HFFc6 (cell line): Measurements from ENCODE around the gene BBOX1. TPM values are rescaled to one million over a fixed set of nuclear protein-coding genes. Genes with fewer than 3 reads are reported as not detected.

Experiments used
- DNase-seq: peaks from one replicate; pipeline ENCODE4 v3.0.0-alpha.2; 2018
- H3K27ac Mint-ChIP-seq: 2 replicates; pipeline ENCODE4 v1.8.0; 2020; ENCODE audit warnings: mild to moderate bottlenecking, mixed read lengths
- H3K27me3 Mint-ChIP-seq: 2 replicates; pipeline ENCODE4 v1.8.0; 2021; ENCODE audit warnings: mild to moderate bottlenecking, moderate library complexity, mixed read lengths; ENCODE audit not compliant: insufficient read depth
- H3K36me3 Mint-ChIP-seq: 2 replicates; pipeline ENCODE4 v1.8.0; 2021; ENCODE audit warnings: low read depth, mixed read lengths
- H3K4me1 Mint-ChIP-seq: 2 replicates; pipeline ENCODE4 v1.8.0; 2020; ENCODE audit warnings: low read depth, mixed read lengths
- H3K4me3 Mint-ChIP-seq: 2 replicates; pipeline ENCODE4 v1.8.0; 2020; ENCODE audit warnings: mild to moderate bottlenecking, moderate library complexity, mixed read lengths
- H3K9me3 Mint-ChIP-seq: 2 replicates; pipeline ENCODE4 v1.8.0; 2020; ENCODE audit warnings: mild to moderate bottlenecking, mixed read lengths
- CTCF ChIP-seq: fragments of 200-600 bp; sonication (generic); IDR thresholded peaks from 2 replicates; pipeline ENCODE4 v1.5.0; 2021; ENCODE audit warnings: antibody characterized with exemption, mild to moderate bottlenecking
- total RNA-seq, 6 experiments: library from RNA; stranded (reverse); fragmentation: NEBNext Ultra II Directional; extraction: Animal tissue kit (Norgen Biotek cat#: 25700); gene quantifications; 2 replicates in 1 of 6; 3 replicates in 5 of 6; pipeline ENCODE4 v1.2.3, GENCODE V29; 2021

BBOX1 gene
- total RNA-seq, 6 experiments from 2014 or later: not detected

DNA sequence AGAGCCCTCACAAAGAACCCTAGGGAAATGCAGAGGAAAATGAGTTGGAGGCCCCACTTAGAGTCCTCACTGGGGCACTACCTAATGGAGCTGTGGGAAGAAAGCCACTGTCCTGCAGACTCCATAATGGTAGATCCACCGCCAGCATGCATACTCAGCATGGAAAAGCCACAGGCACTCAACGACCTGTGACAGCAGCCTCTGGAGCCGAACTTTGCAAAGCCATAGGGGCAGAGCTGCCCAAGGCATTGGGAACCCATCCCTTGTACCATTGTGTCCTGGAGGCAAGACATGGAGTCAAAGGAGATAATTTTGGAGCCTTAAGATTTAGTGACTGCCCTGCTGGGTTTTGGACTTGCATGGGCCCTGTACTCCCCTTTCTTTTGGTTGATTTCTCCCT, 18.8 kb downstream of the BBOX1 start:
- no peaks in the 10 kb centered on the region for H3K27me3 Mint-ChIP-seq
- peaks cover 5% of the 10 kb centered on the region for H3K36me3 Mint-ChIP-seq
- H3K27ac Mint-ChIP-seq: no peak overlapping the region
- H3K9me3 Mint-ChIP-seq: peaks cover 11% of the 10 kb centered on the region
- TF ChIP-seq CTCF: no peak
- H3K4me1 Mint-ChIP-seq: peaks cover 38% of the 10 kb centered on the region
- no peak overlapping the region for H3K4me3 Mint-ChIP-seq
- no peak for DNase-seq

GRCh38 chr11:27060816-27061460, 20.3 kb downstream of the BBOX1 start:
- Mint-ChIP-seq H3K4me1 (peaks cover 41% of the 10 kb centered on the region), H3K9me3 (peaks cover 11% of the 10 kb centered on the region), H3K4me3 (peak overlapping the region; percentile 10; the same call in 1 of the 2 replicates), H3K27me3 (no peaks in the 10 kb centered on the region), H3K36me3 (peaks cover 5% of the 10 kb centered on the region), H3K27ac (no peak overlapping the region)
- DNase-seq: no peak
- no peak for TF ChIP-seq CTCF

DNA sequence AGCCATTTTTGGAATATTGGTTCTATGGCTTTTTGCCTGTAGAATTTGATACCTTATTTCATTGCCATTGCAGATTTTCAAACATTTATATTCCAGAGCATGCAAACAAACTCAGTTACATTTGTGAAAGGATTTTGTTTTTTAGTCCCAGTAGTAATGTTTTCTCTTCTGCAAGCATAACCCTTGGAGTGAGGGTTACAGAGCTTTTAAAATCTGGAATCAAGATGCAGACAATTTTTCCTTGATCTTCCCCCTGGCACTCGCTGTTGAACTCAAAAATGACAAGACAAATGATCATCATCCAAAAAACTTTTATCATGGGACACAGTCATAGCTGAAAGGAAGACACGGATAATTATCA, 20.8 kb downstream of the BBOX1 start:
- Mint-ChIP-seq H3K36me3 (peaks cover 5% of the 10 kb centered on the region), H3K27ac (no peak overlapping the region), H3K4me1 (peaks cover 41% of the 10 kb centered on the region), H3K9me3 (peaks cover 11% of the 10 kb centered on the region), H3K27me3 (no peaks in the 10 kb centered on the region), H3K4me3 (no peak overlapping the region)
- TF ChIP-seq CTCF: no peak
- no peak for DNase-seq

DNA sequence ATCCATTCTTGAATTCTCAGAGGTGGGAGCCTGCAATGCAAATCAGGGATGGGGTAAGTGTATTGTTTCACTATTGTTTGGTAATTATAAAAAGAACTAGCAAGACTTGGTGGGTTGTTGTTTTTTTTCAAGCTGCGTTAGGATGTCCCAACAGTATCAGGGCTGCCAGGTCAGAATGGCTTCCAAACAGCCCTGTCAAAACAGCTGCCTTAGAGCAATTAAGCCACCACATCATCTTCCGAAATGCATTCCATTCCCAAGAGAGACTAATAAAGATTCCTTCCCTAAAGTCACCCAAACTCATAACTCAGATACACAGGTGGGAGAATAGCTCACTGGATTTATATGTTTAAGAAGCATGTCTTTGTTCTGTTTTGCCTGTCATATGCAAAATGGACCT, 23.5 kb downstream of the BBOX1 start:
- TF ChIP-seq CTCF: no peak
- Mint-ChIP-seq H3K27me3 (no peaks in the 10 kb centered on the region), H3K27ac (peak overlapping the region; percentile 8; the same call in 1 of the 2 replicates), H3K36me3 (no peaks in the 10 kb centered on the region), H3K4me1 (peaks cover 21% of the 10 kb centered on the region), H3K4me3 (no peak overlapping the region), H3K9me3 (peaks cover 6% of the 10 kb centered on the region; the same call in 1 of the 2 replicates)
- no peak for DNase-seq

- TF ChIP-seq CTCF: no peak
- peak; percentile 57 for DNase-seq
- H3K27me3 Mint-ChIP-seq: peaks cover 2% of the 10 kb centered on the region; the same call in 1 of the 2 replicates
- H3K27ac Mint-ChIP-seq: peak overlapping the region; percentile 51
- peaks cover 5% of the 10 kb centered on the region; the same call in 1 of the 2 replicates for H3K9me3 Mint-ChIP-seq
- H3K4me1 Mint-ChIP-seq: peaks cover 23% of the 10 kb centered on the region
- H3K4me3 Mint-ChIP-seq: no peak overlapping the region
- H3K36me3 Mint-ChIP-seq: peaks cover 14% of the 10 kb centered on the region
These were observed 34.6 kb downstream of the BBOX1 start for GRCh38 chr11:27075192-27075591.
